K562 (cell line): ENCODE results near the gene OR2B6. TPM values are rescaled to one million over a fixed set of nuclear protein-coding genes. Genes with fewer than 3 reads are reported as not detected.

Experiments
- ATAC-seq: fragments of 200-7000 bp; cut with Tn5 transposase; 3 replicates; pipeline ENCODE4 v1.9.1; 2020; ENCODE audit warnings: moderate library complexity
- BruUV-seq: library from RNA; stranded (reverse); fragments of 400-500 nt; replicated peaks from 2 replicates; lab custom pipeline; 2021; lab: Mats Ljungman, UMichigan
- CTCF ChIA-PET: fragments of 300-600 bp; formaldehyde crosslinking; extraction: SDS; loops from one replicate; lab custom pipeline; 2021; ENCODE audit warnings: low intra/inter-chr PET ratio; lab: Yijun Ruan, JAX
- POLR2A ChIA-PET: fragments of 300-600, 350-650 bp; sonication (Branson Sonifier 250); formaldehyde crosslinking; extraction: SDS; loops from one replicate; lab custom pipeline; 2021; ENCODE audit warnings: antibody characterized with exemption, inconsistent platforms; lab: Yijun Ruan, JAX
- DNase-seq, 4 experiments: peaks; one replicate each; pipeline versions ENCODE4 v3.0.0 to v3.0.0-alpha.2; 2011 to 2018; ENCODE audit warnings: low spot score in 3 of 4, mixed read lengths in 3 of 4; ENCODE audit errors: extremely low read depth in 1 of 4
- FAIRE-seq: peaks from 2 replicates; lab custom pipeline; 2011; peaks lifted over from hg19 to GRCh38; lab: Jason Lieb, UNC
- H2AFZ ChIP-seq: 2 replicates; pipeline ENCODE4 v1.6.0; 2011; ENCODE audit warnings: low read depth, low read length, control low read depth, inconsistent platforms
- H3K27ac ChIP-seq: fragments of 200-600 bp; 3 replicates; pipeline ENCODE4 v1.8.0; 2011; ENCODE audit warnings: low read depth, mild to moderate bottlenecking, control low read depth, inconsistent platforms, low read length, moderate library complexity, mixed read lengths; ENCODE audit errors: extremely low read depth
- H3K27me3 ChIP-seq, 2 experiments: fragments of 300-600 bp in 1 of 2; 2 replicates in 1 of 2; 3 replicates in 1 of 2; pipeline versions ENCODE4 v1.6.0 to v1.8.0; 2011; ENCODE audit warnings: inconsistent platforms in 2 of 2, low read length in 2 of 2, mild to moderate bottlenecking in 1 of 2, mixed read lengths in 1 of 2, moderate library complexity in 1 of 2; ENCODE audit not compliant: control insufficient read depth in 2 of 2, insufficient read depth in 2 of 2
- H3K36me3 ChIP-seq: fragments of 300-600 bp; 3 replicates; pipeline ENCODE4 v1.8.0; 2011; ENCODE audit warnings: mild to moderate bottlenecking, low read length, inconsistent platforms; ENCODE audit not compliant: control insufficient read depth, insufficient read depth
- H3K4me1 ChIP-seq, 2 experiments: fragments of 200-600 bp in 1 of 2; replicated peaks in 1 of 2; 2 replicates in 1 of 2; 3 replicates in 1 of 2; pipeline versions ENCODE4 v1.5.1 to v1.8.0; 2011; ENCODE audit warnings: inconsistent platforms in 2 of 2, low read length in 2 of 2, mild to moderate bottlenecking in 1 of 2, mixed read lengths in 1 of 2, moderate library complexity in 1 of 2; ENCODE audit not compliant: control insufficient read depth in 2 of 2, insufficient read depth in 2 of 2
- H3K4me2 ChIP-seq: 2 replicates; pipeline ENCODE4 v1.6.1; 2011; ENCODE audit warnings: low read length, control low read depth, inconsistent platforms, mixed read lengths; ENCODE audit not compliant: insufficient read depth
- H3K4me3 ChIP-seq: fragments of 200-600 bp; sonication (generic), shearing (Covaris generic); 2 replicates; pipeline ENCODE4 v1.5.1; 2016; ENCODE audit warnings: control low read depth, inconsistent platforms
- H3K79me2 ChIP-seq: fragments of 200-600 bp; 3 replicates; pipeline ENCODE4 v1.8.0; 2011; ENCODE audit warnings: low read length, inconsistent platforms; ENCODE audit not compliant: control insufficient read depth, insufficient read depth
- H3K9ac ChIP-seq, 2 experiments: 2 replicates each; pipeline versions ENCODE4 v1.6.0 to v1.6.1; 2011; ENCODE audit warnings: low read depth in 2 of 2, low read length in 2 of 2, control low read depth in 1 of 2, inconsistent platforms in 1 of 2, mild to moderate bottlenecking in 1 of 2, mixed read lengths in 1 of 2; ENCODE audit not compliant: insufficient read depth in 1 of 2
- H3K9me1 ChIP-seq: one replicate; pipeline ENCODE4 v1.6.0; 2011; ENCODE audit warnings: inconsistent platforms, mild to moderate bottlenecking, low read length, moderate library complexity; ENCODE audit not compliant: control insufficient read depth, insufficient read depth
- H3K9me3 ChIP-seq: replicated peaks from 2 replicates; pipeline ENCODE4 v1.5.1; 2011; ENCODE audit warnings: low read depth, low read length, inconsistent platforms; ENCODE audit not compliant: control insufficient read depth, insufficient read depth
- H4K20me1 ChIP-seq: replicated peaks from 2 replicates; pipeline ENCODE4 v1.6.1; 2011; ENCODE audit warnings: low read length, inconsistent platforms, mixed read lengths; ENCODE audit not compliant: control insufficient read depth, insufficient read depth
- ARID4B ChIP-seq: sonication (generic); formaldehyde crosslinking; IDR thresholded peaks from 2 replicates; pipeline ENCODE4 v1.8.0; 2022; ENCODE audit warnings: mild to moderate bottlenecking, missing genetic modification reagents
- GABPB1 ChIP-seq: sonication (generic); formaldehyde crosslinking; IDR thresholded peaks from 2 replicates; pipeline ENCODE4 v1.8.0; 2022; ENCODE audit warnings: mild to moderate bottlenecking, missing genetic modification reagents
- GTF2A2 ChIP-seq: IDR thresholded peaks from 2 replicates; pipeline ENCODE4 v1.6.1; 2016; ENCODE audit warnings: mild to moderate bottlenecking, missing genetic modification characterization, missing compliant biosample characterization
- SPI1 ChIP-seq: IDR thresholded peaks from 2 replicates; pipeline ENCODE4 v1.6.1; 2011; ENCODE audit warnings: low read depth, low read length, control low read depth, borderline replicate concordance
- XRCC4 ChIP-seq: IDR thresholded peaks from one replicate; pipeline ENCODE4 v1.6.1; 2011; ENCODE audit not compliant: insufficient read depth, insufficient read length; ENCODE audit errors: extremely low read depth
- ZNF12 ChIP-seq: sonication (generic); formaldehyde crosslinking; IDR thresholded peaks from 2 replicates; pipeline ENCODE4 v1.4.0; 2020; ENCODE audit warnings: mild to moderate bottlenecking, missing genetic modification reagents
- ZNF518B ChIP-seq: fragments of 250-450 bp; sonication (Bioruptor Pico); IDR thresholded peaks from 2 replicates; pipeline ENCODE4 v1.5.0; 2021; ENCODE audit warnings: mild to moderate bottlenecking, moderate library complexity
- WGBS: fragments of 100-300 bp; shearing (Covaris generic); methylation state at CpG from one replicate; pipeline ENCODE4 v1.1.6; 2016; ENCODE audit warnings: low coverage, mixed read lengths; ENCODE audit not compliant: insufficient coverage; ENCODE audit errors: missing lambda C conversion rate; 5-methylcytosine and 5-hydroxymethylcytosine counted together
- in situ Hi-C: fragments of 300-500 bp; cut with MboI; formaldehyde crosslinking; loops from 4 replicates; pipeline ENCODE4 v1.15.0; 2018; ENCODE audit warnings: inconsistent platforms, mixed read lengths
- intact Hi-C: fragments of 100-400 bp; cut with micrococcal nuclease; formaldehyde crosslinking; loops from 2 replicates; pipeline ENCODE4 v1.14.2; 2022
- polyA plus RNA-seq, 8 experiments: library from polyadenylated mRNA; depleted of rRNA in 4 of 8; stranded (reverse) in 5 of 8; unstranded in 3 of 8; fragments of >200 nt; fragmentation: Nextera tagmentation in 2 of 8; fragmentation: Illumina TruSeq in 1 of 8; extraction: Ambion mirVana in 2 of 8; extraction: Trizol in 1 of 8; gene quantifications; 2 replicates each; pipeline versions ENCODE4 v1.2.1 to v1.2.3, GENCODE V29; 2011 to 2014; ENCODE audit warnings: inconsistent platforms in 1 of 8, missing spikeins in 1 of 8
- total RNA-seq, 7 experiments: library from RNA; depleted of rRNA in 6 of 7; stranded (reverse); fragments of >200 nt in 6 of 7; fragmentation: Illumina TruSeq in 2 of 7; extraction: Trizol in 2 of 7; gene quantifications; 2 replicates each; pipeline versions ENCODE4 v1.2.1 to v1.2.3, GENCODE V29; 2011 to 2021; ENCODE audit warnings: low replicate concordance in 1 of 7

Gene OR2B6
- total and polyA plus RNA-seq, 9 of the 15 experiments (the other 6 are each of a cell fraction or from before 2014, with no cell fraction given), result 1.9 to 18.7 (median 4.4) TPM

DNA sequence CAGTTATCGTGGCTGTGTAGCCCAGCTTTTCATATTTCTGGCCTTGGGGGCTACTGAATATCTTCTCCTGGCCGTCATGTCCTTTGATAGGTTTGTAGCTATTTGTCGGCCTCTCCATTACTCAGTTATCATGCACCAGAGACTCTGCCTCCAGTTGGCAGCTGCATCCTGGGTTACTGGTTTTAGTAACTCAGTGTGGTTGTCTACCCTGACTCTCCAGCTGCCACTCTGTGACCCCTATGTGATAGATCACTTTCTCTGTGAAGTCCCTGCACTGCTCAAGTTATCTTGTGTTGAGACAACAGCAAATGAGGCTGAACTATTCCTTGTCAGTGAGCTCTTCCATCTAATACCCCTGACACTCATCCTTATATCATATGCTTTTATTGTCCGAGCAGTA is 475 bp downstream of the OR2B6 start (continued):
- TF ChIP-seq ZNF518B (CRISPR knock-in tag), result no peak
- TF ChIP-seq GTF2A2 (tag), result no peak
- TF ChIP-seq GABPB1 (CRISPR knock-in tag), result no peak

- Histone ChIP-seq H3K4me1 (peaks cover 0 to 6% of the 10 kb centered on the region in 2 experiments; a peak in 1 of 5 replicates), H2AFZ (no peak overlapping the region), H3K36me3 (peaks cover 22% of the 10 kb centered on the region), H3K4me2 (no peak overlapping the region), H4K20me1 (no peaks in the 10 kb centered on the region), H3K9ac (no peak overlapping the region), H3K27ac (no peak overlapping the region), H3K9me1 (no peaks in the 10 kb centered on the region), H3K27me3 (no peaks in the 10 kb centered on the region), H3K79me2 (no peaks in the 10 kb centered on the region), H3K4me3 (no peak overlapping the region), H3K9me3 (no peaks in the 10 kb centered on the region)
- intact Hi-C loops, result no loop called here
- DNase-seq (no peak), ATAC-seq (no peak), FAIRE-seq (no peak)
- in situ Hi-C loops, result no loop called here
- no TSS peak for BruUV-seq
- ChIA-PET POLR2A (interaction anchor here (0.6 to 1.6 kb wide), 5 partner anchors 13 to 199 kb away, joined by 3 to 4 read pairs (median 3); no protein-coding TSS in a partner anchor), CTCF (no interaction called here)
- no peak for TF ChIP-seq XRCC4
- no peak for TF ChIP-seq ZNF12 (CRISPR knock-in tag)
- no peak for TF ChIP-seq ARID4B (CRISPR knock-in tag)
- no peak for TF ChIP-seq SPI1
- 76% methylated on average over 3 of the region's 3 CpGs for WGBS
Observed at GRCh38 chr6:27962506-27962905, 5.5 kb downstream of the OR2B6 start.
